ENCODE measurements around the gene PDE3B.

DNA sequence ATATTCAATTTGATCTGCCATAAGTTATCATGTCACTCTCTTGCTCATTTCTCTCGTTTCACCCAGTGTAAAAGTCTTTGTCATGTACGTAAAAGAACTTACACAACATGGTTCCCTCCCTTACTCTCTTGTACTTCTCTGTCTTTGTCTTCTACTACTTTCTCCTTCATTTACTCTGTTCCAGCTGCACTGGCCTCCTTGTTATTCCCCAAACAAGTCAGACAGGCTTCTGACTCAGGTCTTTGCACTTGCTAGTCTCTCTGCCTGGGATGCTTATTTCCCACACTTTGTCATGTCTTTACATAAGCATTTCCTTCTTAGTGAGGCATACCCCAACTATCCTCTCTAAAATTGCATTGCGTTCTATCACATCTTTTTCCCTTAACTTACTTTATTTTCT lies 131.1 kb downstream of the PDE3B start:
- TF ChIP-seq, protein P1, sequence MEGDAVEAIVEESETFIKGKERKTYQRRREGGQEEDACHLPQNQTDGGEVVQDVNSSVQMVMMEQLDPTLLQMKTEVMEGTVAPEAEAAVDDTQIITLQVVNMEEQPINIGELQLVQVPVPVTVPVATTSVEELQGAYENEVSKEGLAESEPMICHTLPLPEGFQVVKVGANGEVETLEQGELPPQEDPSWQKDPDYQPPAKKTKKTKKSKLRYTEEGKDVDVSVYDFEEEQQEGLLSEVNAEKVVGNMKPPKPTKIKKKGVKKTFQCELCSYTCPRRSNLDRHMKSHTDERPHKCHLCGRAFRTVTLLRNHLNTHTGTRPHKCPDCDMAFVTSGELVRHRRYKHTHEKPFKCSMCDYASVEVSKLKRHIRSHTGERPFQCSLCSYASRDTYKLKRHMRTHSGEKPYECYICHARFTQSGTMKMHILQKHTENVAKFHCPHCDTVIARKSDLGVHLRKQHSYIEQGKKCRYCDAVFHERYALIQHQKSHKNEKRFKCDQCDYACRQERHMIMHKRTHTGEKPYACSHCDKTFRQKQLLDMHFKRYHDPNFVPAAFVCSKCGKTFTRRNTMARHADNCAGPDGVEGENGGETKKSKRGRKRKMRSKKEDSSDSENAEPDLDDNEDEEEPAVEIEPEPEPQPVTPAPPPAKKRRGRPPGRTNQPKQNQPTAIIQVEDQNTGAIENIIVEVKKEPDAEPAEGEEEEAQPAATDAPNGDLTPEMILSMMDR (IDR thresholded peaks at IDR 0.05 in 2 of 3, conservative IDR thresholded peaks at IDR 0.05 in 1 of 3; ENCODE audit: borderline replicate concordance in 1 of 3, insufficient read depth in 1 of 3, low read depth in 2 of 3, low read length in 2 of 3): no peak
- no peak for TF ChIP-seq EZH2 (IDR thresholded peaks at IDR 0.05)
